ENCODE data around the gene NFIL3.

DNA sequence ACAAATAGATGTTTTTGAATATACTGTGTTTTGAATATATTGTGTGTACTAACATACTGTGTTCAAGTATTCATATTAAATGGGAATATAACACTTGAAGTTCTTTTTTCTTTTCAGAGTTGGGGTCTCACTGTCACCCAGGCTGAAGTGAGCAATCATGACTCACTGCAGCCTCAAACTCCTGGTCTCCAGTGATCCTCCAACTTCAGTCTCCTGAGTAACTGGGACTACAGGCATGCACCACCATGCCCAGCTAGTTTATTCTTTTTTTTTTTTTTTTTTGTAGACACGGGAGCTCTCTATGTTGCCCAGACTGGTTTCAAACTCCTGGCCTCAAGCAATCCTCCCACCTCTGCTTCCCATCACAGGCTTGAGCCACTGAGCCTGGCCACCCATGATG lies 38.7 kb downstream of the NFIL3 start:
- TF ChIP-seq MEF2A (IDR thresholded peaks at IDR 0.05; ENCODE audit: borderline replicate concordance, low read depth) (no peak), USF1 (IDR thresholded peaks at IDR 0.05; ENCODE audit: borderline replicate concordance, low read depth) (no peak), SMC3 (IDR thresholded peaks at IDR 0.05; ENCODE audit: low read depth, low read length) (no peak), RAD21 (IDR thresholded peaks at IDR 0.05; ENCODE audit: low read length) (no peak), NRF1 (IDR thresholded peaks at IDR 0.05; ENCODE audit: low read depth, low read length) (no peak)
- TF ChIP-seq, protein P1, sequence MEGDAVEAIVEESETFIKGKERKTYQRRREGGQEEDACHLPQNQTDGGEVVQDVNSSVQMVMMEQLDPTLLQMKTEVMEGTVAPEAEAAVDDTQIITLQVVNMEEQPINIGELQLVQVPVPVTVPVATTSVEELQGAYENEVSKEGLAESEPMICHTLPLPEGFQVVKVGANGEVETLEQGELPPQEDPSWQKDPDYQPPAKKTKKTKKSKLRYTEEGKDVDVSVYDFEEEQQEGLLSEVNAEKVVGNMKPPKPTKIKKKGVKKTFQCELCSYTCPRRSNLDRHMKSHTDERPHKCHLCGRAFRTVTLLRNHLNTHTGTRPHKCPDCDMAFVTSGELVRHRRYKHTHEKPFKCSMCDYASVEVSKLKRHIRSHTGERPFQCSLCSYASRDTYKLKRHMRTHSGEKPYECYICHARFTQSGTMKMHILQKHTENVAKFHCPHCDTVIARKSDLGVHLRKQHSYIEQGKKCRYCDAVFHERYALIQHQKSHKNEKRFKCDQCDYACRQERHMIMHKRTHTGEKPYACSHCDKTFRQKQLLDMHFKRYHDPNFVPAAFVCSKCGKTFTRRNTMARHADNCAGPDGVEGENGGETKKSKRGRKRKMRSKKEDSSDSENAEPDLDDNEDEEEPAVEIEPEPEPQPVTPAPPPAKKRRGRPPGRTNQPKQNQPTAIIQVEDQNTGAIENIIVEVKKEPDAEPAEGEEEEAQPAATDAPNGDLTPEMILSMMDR (IDR thresholded peaks at IDR 0.05): no peak

All from SK-N-SH (cell line).